Measurements from ENCODE around the gene STEAP3.

STEAP3 gene

DNA sequence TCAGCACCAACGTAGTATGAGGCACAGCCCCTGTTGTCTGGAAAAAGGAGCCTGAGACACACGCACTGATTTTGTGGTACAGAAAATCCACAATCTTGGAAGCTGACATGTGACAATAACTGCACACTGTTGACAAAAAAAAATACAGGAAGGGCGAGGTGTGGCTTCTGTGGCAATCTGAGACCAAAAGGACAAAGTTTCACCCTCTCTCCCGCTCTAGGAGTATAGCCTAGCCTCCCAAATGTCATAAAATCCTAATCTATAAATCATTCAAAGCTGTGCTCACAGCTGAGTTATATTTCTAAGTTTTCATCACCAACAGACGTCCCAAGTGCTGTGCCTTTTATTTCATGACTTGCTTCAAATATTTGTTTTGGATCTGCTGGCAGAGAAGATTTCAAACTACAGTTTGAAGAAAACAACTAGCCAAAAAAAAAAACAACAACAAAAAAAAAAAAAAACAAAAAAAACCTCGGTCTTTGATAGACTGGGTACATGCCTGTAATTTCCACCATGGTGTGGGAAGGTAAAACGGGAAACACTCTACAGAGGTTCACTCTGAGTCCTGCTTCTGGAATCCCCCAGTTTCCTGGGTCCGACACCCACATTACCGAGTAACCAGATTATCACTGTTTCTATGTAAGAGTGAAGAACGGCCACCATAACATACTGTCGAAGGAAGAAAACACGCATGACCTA, 82.0 kb downstream of the STEAP3 start:
- DNase-seq = no peak

DNA sequence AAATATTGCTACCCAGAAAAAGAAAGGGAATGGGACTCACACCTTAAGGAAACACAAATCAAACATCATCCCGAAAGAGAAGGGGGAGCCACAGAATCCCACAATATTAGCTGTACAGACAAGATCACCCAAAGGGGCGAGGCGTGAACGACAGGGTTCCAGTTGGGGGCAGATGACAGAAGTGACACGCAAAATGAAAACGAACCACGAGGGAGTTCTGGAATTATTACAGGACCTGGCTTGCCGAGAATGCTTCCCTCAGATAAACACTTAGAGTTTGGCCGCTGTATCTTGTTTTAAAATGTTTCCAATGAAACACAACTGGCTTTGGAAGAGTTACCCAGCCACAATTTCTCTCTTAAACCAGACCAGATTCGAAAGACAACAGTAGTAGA, 82.6 kb downstream of the STEAP3 start:
- no peak for DNase-seq

DNA sequence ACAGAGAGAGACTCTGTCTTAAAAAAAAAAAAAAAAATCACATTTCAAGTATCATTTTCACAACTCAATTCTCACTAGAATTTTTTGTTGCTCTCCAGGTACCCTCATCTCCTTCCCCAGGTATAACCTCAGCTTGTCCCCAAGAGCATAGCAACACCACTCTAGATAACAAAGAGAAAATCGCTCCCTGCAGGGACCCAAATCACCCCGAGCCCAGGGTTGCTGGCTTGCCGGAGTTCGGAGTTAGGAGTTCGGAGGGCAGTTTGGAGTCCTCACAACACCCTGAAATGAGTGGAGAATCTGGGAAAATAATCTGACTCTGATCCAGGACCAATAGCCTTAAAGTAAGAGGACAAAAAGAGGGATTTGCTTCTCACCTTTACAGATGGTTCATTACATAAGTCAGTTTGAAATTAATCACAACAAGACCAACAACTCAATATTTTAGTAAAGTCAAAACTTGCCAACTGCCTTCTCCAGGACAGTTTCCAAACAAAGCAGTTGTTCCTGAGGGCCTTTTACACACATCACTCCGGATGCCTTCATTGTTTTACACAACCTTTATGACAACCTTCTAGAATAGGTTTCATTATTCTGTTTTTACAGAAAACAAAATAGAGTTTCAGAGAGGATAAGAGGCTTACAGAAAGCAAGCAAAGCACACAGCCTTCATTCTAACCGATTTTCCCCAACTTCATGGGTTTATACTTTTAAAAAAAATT, 83.9 kb downstream of the STEAP3 start:
- DNase-seq = no peak

DNA sequence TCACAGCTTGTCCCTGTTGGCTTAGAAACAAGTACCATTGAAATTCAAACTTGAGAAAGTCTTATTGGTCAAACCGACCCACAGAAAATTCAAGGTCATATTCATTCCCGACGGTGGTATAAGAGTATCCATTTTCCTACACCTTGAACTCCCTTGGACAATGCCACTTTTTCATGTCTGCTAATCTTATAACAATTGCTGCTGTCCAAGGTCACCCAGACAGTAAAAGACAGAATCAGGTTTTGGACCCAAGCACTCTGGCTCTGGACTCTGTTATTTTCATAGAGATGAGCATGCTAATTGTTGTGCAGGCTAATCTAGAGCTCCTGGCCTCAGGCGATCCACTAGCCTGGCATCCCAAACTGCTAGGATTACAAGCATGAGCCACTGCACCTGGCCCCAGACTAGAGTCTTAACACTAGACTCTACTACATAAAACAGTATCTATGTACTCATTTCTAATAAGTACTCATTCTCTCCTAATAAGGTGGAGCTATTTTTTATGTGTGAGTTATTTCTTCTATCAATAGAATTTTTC, 85.2 kb downstream of the STEAP3 start:
- DNase-seq = no peak

DNA sequence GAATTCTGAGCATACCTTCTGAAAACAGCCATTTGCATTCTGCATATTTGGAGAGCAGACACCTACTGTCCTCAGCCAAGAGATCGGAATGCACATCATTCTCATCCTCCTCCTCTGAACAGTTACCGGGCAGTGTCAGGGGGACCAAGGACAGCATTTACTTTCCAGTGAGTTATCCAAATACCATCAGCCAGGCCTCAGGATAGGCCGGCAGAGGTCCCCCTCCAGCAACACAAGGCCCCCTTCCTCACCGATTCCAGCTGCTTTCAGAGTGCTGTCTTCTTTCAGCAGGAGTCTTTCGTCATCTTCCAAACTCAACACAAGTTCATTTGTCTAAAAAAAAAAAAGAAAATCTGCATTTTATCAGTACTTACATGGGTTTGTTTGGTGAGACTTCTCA, 87.7 kb downstream of the STEAP3 start:
- DNase-seq = no peak

DNA sequence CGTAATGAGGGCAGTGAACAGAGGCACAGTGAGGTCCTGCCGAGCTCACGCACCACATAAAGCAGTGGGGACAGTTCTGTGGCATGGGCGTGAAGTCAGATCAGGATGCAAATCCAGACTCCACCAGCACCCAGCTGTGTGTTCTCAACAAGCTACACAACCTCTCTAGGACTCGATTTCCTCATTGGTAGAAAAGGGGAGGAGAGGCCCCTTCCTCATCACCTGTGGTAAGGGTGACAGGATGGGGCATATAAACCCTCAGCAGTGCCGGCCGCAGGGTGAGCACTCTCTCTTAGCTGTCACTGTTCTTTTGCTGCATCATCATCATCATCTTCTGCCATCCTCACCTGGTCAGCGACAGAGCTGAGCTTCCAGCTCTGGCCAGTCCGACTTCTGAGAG, 88.2 kb downstream of the STEAP3 start:
- no peak for DNase-seq

All from stimulated activated CD4-positive, alpha-beta T cell treated with anti-CD3 and anti-CD28 coated beads, Interleukin-4, amount 100 ng/mL, for 4 hours (primary cell).